Mesenchymal stem cell (in vitro differentiated cells and primary cell): ENCODE results near the gene KLK14.

Experiments
- DNase-seq: peaks from one replicate; pipeline ENCODE4 v3.0.0-alpha.2; 2013
- H2AFZ ChIP-seq: one replicate; pipeline ENCODE4 v1.6.1; 2013; ENCODE audit warnings: low read depth, mild to moderate bottlenecking, control low read depth, inconsistent platforms, low read length, moderate library complexity
- H2AK5ac ChIP-seq: 2 replicates; pipeline ENCODE4 v1.6.1; 2013; ENCODE audit warnings: low read length, moderate library complexity, mild to moderate bottlenecking, inconsistent platforms; ENCODE audit not compliant: severe bottlenecking
- H2BK120ac ChIP-seq: one replicate; pipeline ENCODE4 v1.6.1; 2013; ENCODE audit warnings: low read depth, mild to moderate bottlenecking, inconsistent platforms, low read length, moderate library complexity
- H2BK12ac ChIP-seq, 2 experiments: one replicate each; pipeline ENCODE4 v1.6.1; 2013; ENCODE audit warnings: inconsistent platforms in 2 of 2, low read length in 2 of 2, mild to moderate bottlenecking in 2 of 2, moderate library complexity in 2 of 2, control low read depth in 1 of 2
- H2BK15ac ChIP-seq: one replicate; pipeline ENCODE4 v1.6.1; 2013; ENCODE audit warnings: mild to moderate bottlenecking, low read depth, inconsistent platforms; ENCODE audit not compliant: poor library complexity, severe bottlenecking
- H2BK5ac ChIP-seq: 2 replicates; pipeline ENCODE4 v1.6.1; 2013; ENCODE audit warnings: low read depth, mild to moderate bottlenecking, low read length, control low read depth, inconsistent platforms; ENCODE audit not compliant: poor library complexity, severe bottlenecking
- H3K14ac ChIP-seq, 2 experiments: one replicate each; pipeline ENCODE4 v1.6.1; 2013; ENCODE audit warnings: inconsistent platforms in 2 of 2, low read length in 2 of 2, control low read depth in 1 of 2, mild to moderate bottlenecking in 1 of 2, moderate library complexity in 1 of 2
- H3K18ac ChIP-seq, 2 experiments: one replicate each; pipeline ENCODE4 v1.6.1; 2013; ENCODE audit warnings: inconsistent platforms in 2 of 2, low read length in 2 of 2, control low read depth in 1 of 2, low read depth in 1 of 2, mild to moderate bottlenecking in 1 of 2
- H3K23ac ChIP-seq, 2 experiments: one replicate each; pipeline ENCODE4 v1.6.1; 2013; ENCODE audit warnings: inconsistent platforms in 2 of 2, low read length in 2 of 2, mild to moderate bottlenecking in 2 of 2, moderate library complexity in 2 of 2, control low read depth in 1 of 2
- H3K27ac ChIP-seq: 2 replicates; pipeline ENCODE4 v1.5.1; 2013; ENCODE audit warnings: mild to moderate bottlenecking, moderate library complexity, low read length, control low read depth, inconsistent platforms; ENCODE audit not compliant: poor library complexity, severe bottlenecking
- H3K27me3 ChIP-seq, 2 experiments: 2 replicates each; pipeline versions ENCODE4 v1.6.1 to v1.7.0; 2013; ENCODE audit warnings: low read length in 2 of 2, mild to moderate bottlenecking in 2 of 2, moderate library complexity in 2 of 2, control low read depth in 1 of 2, inconsistent platforms in 1 of 2; ENCODE audit not compliant: control insufficient read depth in 1 of 2, insufficient read depth in 1 of 2
- H3K36me3 ChIP-seq, 2 experiments: 2 replicates each; pipeline versions ENCODE4 v1.6.1 to v1.7.0; 2013; ENCODE audit warnings: low read length in 2 of 2, control low read depth in 1 of 2, inconsistent platforms in 1 of 2, low read depth in 1 of 2, mild to moderate bottlenecking in 1 of 2; ENCODE audit not compliant: insufficient read depth in 2 of 2, control insufficient read depth in 1 of 2
- H3K4ac ChIP-seq, 2 experiments: one replicate each; pipeline ENCODE4 v1.6.1; 2013; ENCODE audit warnings: inconsistent platforms in 2 of 2, low read length in 2 of 2, mild to moderate bottlenecking in 2 of 2, moderate library complexity in 2 of 2, control low read depth in 1 of 2, low read depth in 1 of 2
- H3K4me1 ChIP-seq: 2 replicates; pipeline ENCODE4 v1.6.1; 2013; ENCODE audit warnings: low read depth, low read length, control low read depth; ENCODE audit not compliant: control insufficient read depth, insufficient read depth
- H3K4me2 ChIP-seq: 2 replicates; pipeline ENCODE4 v1.6.1; 2013; ENCODE audit warnings: low read length, mild to moderate bottlenecking, inconsistent platforms; ENCODE audit not compliant: poor library complexity, severe bottlenecking
- H3K4me3 ChIP-seq, 2 experiments: 2 replicates each; pipeline versions ENCODE4 v1.5.1 to v1.7.0; 2013; ENCODE audit warnings: low read length in 2 of 2, mild to moderate bottlenecking in 2 of 2, control low read depth in 1 of 2, low read depth in 1 of 2; ENCODE audit not compliant: insufficient read depth in 1 of 2
- H3K79me1 ChIP-seq: replicated peaks from 2 replicates; pipeline ENCODE4 v1.6.1; 2013; ENCODE audit warnings: mild to moderate bottlenecking, control low read depth, low read length, inconsistent platforms; ENCODE audit not compliant: poor library complexity, severe bottlenecking
- H3K9ac ChIP-seq: 2 replicates; pipeline ENCODE4 v1.7.0; 2013; ENCODE audit warnings: mild to moderate bottlenecking, low read length, moderate library complexity
- H3K9me3 ChIP-seq: 2 replicates; pipeline ENCODE4 v1.7.0; 2013; ENCODE audit warnings: mild to moderate bottlenecking, low read length; ENCODE audit not compliant: control insufficient read depth
- H4K8ac ChIP-seq: one replicate; pipeline ENCODE4 v1.6.1; 2013; ENCODE audit warnings: inconsistent platforms, mild to moderate bottlenecking, low read length, moderate library complexity
- H4K91ac ChIP-seq: one replicate; pipeline ENCODE4 v1.6.1; 2013; ENCODE audit warnings: mild to moderate bottlenecking, low read length, inconsistent platforms
- WGBS: methylation state at CpG from one replicate; pipeline ENCODE4 v1.1.7; 2013; ENCODE audit warnings: mixed read lengths; 5-methylcytosine and 5-hydroxymethylcytosine counted together

KLK14 gene

GRCh38 chr19:51108805-51109146, 26.1 kb upstream of the KLK14 start:
- peaks cover 4 to 31% of the 10 kb centered on the region in 2 experiments for H3K27me3 ChIP-seq
- 31% methylated on average over 15 of the region's 15 CpGs for WGBS
- peaks cover 11% of the 10 kb centered on the region for H3K4me1 ChIP-seq
- DNase-seq, result no peak
- H3K9ac ChIP-seq, result peak overlapping the region; percentile 90
- H2AK5ac ChIP-seq, result no peak overlapping the region
- H3K36me3 ChIP-seq, result peaks cover 14% of the 10 kb centered on the region in 2 experiments
- no peak overlapping the region for H3K23ac ChIP-seq
- H3K4me3 ChIP-seq, result peak overlapping the region; percentile 55 to 91
- H3K4ac ChIP-seq, result no peak overlapping the region
- H2BK120ac ChIP-seq, result no peak overlapping the region
- H4K91ac ChIP-seq, result no peak overlapping the region
- no peak overlapping the region for H2AFZ ChIP-seq
- no peaks in the 10 kb centered on the region for H3K9me3 ChIP-seq
- H2BK15ac ChIP-seq, result peak overlapping the region; percentile 4
- H3K79me1 ChIP-seq, result peaks cover 29% of the 10 kb centered on the region
- H3K27ac ChIP-seq, result no peak overlapping the region
- no peak overlapping the region for H2BK5ac ChIP-seq
- H3K18ac ChIP-seq, result peak overlapping the region in 1 of 2 experiments; percentile 13
- H3K14ac ChIP-seq, result no peak overlapping the region
- no peak overlapping the region for H2BK12ac ChIP-seq
- peak overlapping the region; percentile 64 for H4K8ac ChIP-seq
- peak overlapping the region; percentile 86 for H3K4me2 ChIP-seq

GRCh38 chr19:51108066-51108804, 25.5 kb upstream of the KLK14 start, which contains the start of gene CTU1:
Gene CTU1 (minus strand): TSS chr19:51108409. CDS start chr19:51104569, 3,840 bp downstream.
- under 1% methylated on average over 37 of the region's 43 CpGs for WGBS
- no peak within 1 kb of the TSS for H2BK5ac ChIP-seq
- H2AK5ac ChIP-seq, result peak within 1 kb of the TSS; percentile 19
- peaks cover 4 to 26% of the 10 kb centered on the region in 2 experiments for H3K27me3 ChIP-seq
- no peaks in the 10 kb centered on the region for H3K9me3 ChIP-seq
- peak within 1 kb of the TSS; percentile 75 for H2AFZ ChIP-seq
- DNase-seq, result peak; percentile 99
- peaks cover 11% of the 10 kb centered on the region for H3K4me1 ChIP-seq
- H3K23ac ChIP-seq, result peak within 1 kb of the TSS in 1 of 2 experiments; percentile 34
- H4K91ac ChIP-seq, result peak within 1 kb of the TSS; percentile 45
- no peak within 1 kb of the TSS for H2BK120ac ChIP-seq
- H3K4me3 ChIP-seq, result peak within 1 kb of the TSS; percentile 66 to 91
- H3K4me2 ChIP-seq, result peak within 1 kb of the TSS; percentile 89
- H2BK15ac ChIP-seq, result peak within 1 kb of the TSS; percentile 65
- peak within 1 kb of the TSS; percentile 90 for H3K9ac ChIP-seq
- no peak within 1 kb of the TSS for H2BK12ac ChIP-seq
- peaks cover 16 to 19% of the 10 kb centered on the region in 2 experiments for H3K36me3 ChIP-seq
- H3K27ac ChIP-seq, result peak within 1 kb of the TSS; percentile 53
- peak within 1 kb of the TSS in 1 of 2 experiments; percentile 81 for H3K4ac ChIP-seq
- H3K18ac ChIP-seq, result peak within 1 kb of the TSS; percentile 64 to 88
- peak within 1 kb of the TSS in 1 of 2 experiments; percentile 9 for H3K14ac ChIP-seq
- H4K8ac ChIP-seq, result peak within 1 kb of the TSS; percentile 64
- peaks cover 31% of the 10 kb centered on the region for H3K79me1 ChIP-seq

- Histone ChIP-seq H3K4me2 (peak overlapping the region; percentile 89), H2BK12ac (no peak overlapping the region), H2AFZ (peak overlapping the region; percentile 75), H3K4ac (peak overlapping the region in 1 of 2 experiments; percentile 81), H4K8ac (peak overlapping the region; percentile 29), H3K9me3 (no peaks in the 10 kb centered on the region), H3K27me3 (peaks cover 4 to 19% of the 10 kb centered on the region in 2 experiments), H3K9ac (peak overlapping the region; percentile 90), H3K79me1 (peaks cover 31% of the 10 kb centered on the region), H3K27ac (peak overlapping the region; percentile 53), H2BK15ac (peak overlapping the region; percentile 65), H3K4me1 (peaks cover 11% of the 10 kb centered on the region), H3K14ac (peak overlapping the region in 1 of 2 experiments; percentile 9), H4K91ac (peak overlapping the region; percentile 45), H2BK120ac (no peak overlapping the region), H3K18ac (peak overlapping the region; percentile 38 to 88), H3K4me3 (peak overlapping the region; percentile 66 to 91), H3K36me3 (peaks cover 19 to 26% of the 10 kb centered on the region in 2 experiments), H2BK5ac (no peak overlapping the region), H3K23ac (peak overlapping the region in 1 of 2 experiments; percentile 34), H2AK5ac (peak overlapping the region; percentile 19)
- DNase-seq, result no peak
- WGBS, result 32% methylated on average over 18 of the region's 18 CpGs
These were observed 24.8 kb upstream of the KLK14 start for GRCh38 chr19:51107406-51108065.

GRCh38 chr19:51103926-51104341, 21.2 kb upstream of the KLK14 start:
- H2BK15ac ChIP-seq, result peak overlapping the region; percentile 12
- no peak overlapping the region for H3K14ac ChIP-seq
- no peak overlapping the region for H4K8ac ChIP-seq
- no peaks in the 10 kb centered on the region for H3K27me3 ChIP-seq
- no peak overlapping the region for H3K4ac ChIP-seq
- peak overlapping the region in 1 of 2 experiments; percentile 26 for H3K4me3 ChIP-seq
- no peak overlapping the region for H3K23ac ChIP-seq
- peaks cover 9% of the 10 kb centered on the region for H3K4me1 ChIP-seq
- peak overlapping the region in 1 of 2 experiments; percentile 15 for H3K18ac ChIP-seq
- no peak for DNase-seq
- H2BK12ac ChIP-seq, result peak overlapping the region in 1 of 2 experiments; percentile 35
- WGBS, result 92% methylated on average over 49 of the region's 49 CpGs
- H3K27ac ChIP-seq, result no peak overlapping the region
- no peak overlapping the region for H3K4me2 ChIP-seq
- H2BK120ac ChIP-seq, result no peak overlapping the region
- H3K9ac ChIP-seq, result no peak overlapping the region
- no peak overlapping the region for H2AFZ ChIP-seq
- H3K9me3 ChIP-seq, result no peaks in the 10 kb centered on the region
- H2AK5ac ChIP-seq, result no peak overlapping the region
- peaks cover 43% of the 10 kb centered on the region for H3K79me1 ChIP-seq
- H2BK5ac ChIP-seq, result no peak overlapping the region
- peaks cover 38 to 56% of the 10 kb centered on the region in 2 experiments for H3K36me3 ChIP-seq
- H4K91ac ChIP-seq, result peak overlapping the region; percentile 41
